ENCODE results near the gene CENPE. TPM values are rescaled to one million over a fixed set of nuclear protein-coding genes. Genes with fewer than 3 reads are reported as not detected.

The CENPE gene
- total RNA-seq, 1 experiment from 2014 or later, result 80.3 TPM

- Histone ChIP-seq H3K27me3 (replicated peaks; ENCODE audit: insufficient read depth, low read depth, low read length, poor library complexity) (no peaks in the 10 kb centered on the region), H3K36me3 (ENCODE audit: insufficient read depth, low read length, poor library complexity, severe bottlenecking) (no peaks in the 10 kb centered on the region), H3K4me3 (ENCODE audit: low read depth, low read length, poor library complexity, severe bottlenecking) (no peak overlapping the region), H3K27ac (ENCODE audit: low read depth, low read length, poor library complexity, severe bottlenecking) (no peak overlapping the region), H3K9me3 (ENCODE audit: low read depth, low read length, poor library complexity, severe bottlenecking) (no peaks in the 10 kb centered on the region), H3K4me1 (ENCODE audit: insufficient read depth, low read length, poor library complexity, severe bottlenecking) (no peaks in the 10 kb centered on the region)
- CTCF ChIA-PET, result no interaction called here
- intact Hi-C loops (cut with micrococcal nuclease; ENCODE audit: unreplicated experiment), result no loop called here
- no TSS peak for BruUV-seq (replicated peaks)
- DNase-seq (ENCODE audit: low spot score), result peak; percentile 11
- TF ChIP-seq CTCF (conservative IDR thresholded peaks at IDR 0.05; ENCODE audit: low read depth, low read length) (peak; percentile 35), EZH2 (IDR thresholded peaks at IDR 0.05; ENCODE audit: borderline replicate concordance, low read depth, low read length, poor library complexity, severe bottlenecking) (no peak)
- POLR2A ChIA-PET (ENCODE audit: low non-redundant PET), result no interaction called here
Observed at GRCh38 chr4:103207673-103208072, 9.5 kb upstream of the CENPE start.

- no peak overlapping the region for H3K4me3 ChIP-seq (ENCODE audit: low read depth, low read length, poor library complexity, severe bottlenecking)
- no peaks in the 10 kb centered on the region for H3K27me3 ChIP-seq (replicated peaks; ENCODE audit: insufficient read depth, low read depth, low read length, poor library complexity)
- POLR2A ChIA-PET (ENCODE audit: low non-redundant PET), result no interaction called here
- TF ChIP-seq EZH2 (IDR thresholded peaks at IDR 0.05; ENCODE audit: borderline replicate concordance, low read depth, low read length, poor library complexity, severe bottlenecking) (no peak), CTCF (conservative IDR thresholded peaks at IDR 0.05; ENCODE audit: low read depth, low read length) (peak; percentile 60)
- no peaks in the 10 kb centered on the region for H3K36me3 ChIP-seq (ENCODE audit: insufficient read depth, low read length, poor library complexity, severe bottlenecking)
- peak; percentile 23 for DNase-seq (ENCODE audit: low spot score)
- H3K4me1 ChIP-seq (ENCODE audit: insufficient read depth, low read length, poor library complexity, severe bottlenecking), result no peaks in the 10 kb centered on the region
- intact Hi-C loops (cut with micrococcal nuclease; ENCODE audit: unreplicated experiment), result loop anchor here (2.0 to 5.0 kb wide), 2 partner anchors 583 to 713 kb away; no protein-coding TSS in a partner anchor
- CTCF ChIA-PET, result no interaction called here
- H3K27ac ChIP-seq (ENCODE audit: low read depth, low read length, poor library complexity, severe bottlenecking), result no peak overlapping the region
- no peaks in the 10 kb centered on the region for H3K9me3 ChIP-seq (ENCODE audit: low read depth, low read length, poor library complexity, severe bottlenecking)
- BruUV-seq (replicated peaks), result no TSS peak
Observed at GRCh38 chr4:103204111-103204510, 6.0 kb upstream of the CENPE start.

GRCh38 chr4:103201724-103202123 lies 3.6 kb upstream of the CENPE start:
- Histone ChIP-seq H3K27ac (ENCODE audit: low read depth, low read length, poor library complexity, severe bottlenecking) (no peak overlapping the region), H3K27me3 (replicated peaks; ENCODE audit: insufficient read depth, low read depth, low read length, poor library complexity) (no peaks in the 10 kb centered on the region), H3K4me3 (ENCODE audit: low read depth, low read length, poor library complexity, severe bottlenecking) (no peak overlapping the region), H3K9me3 (ENCODE audit: low read depth, low read length, poor library complexity, severe bottlenecking) (no peaks in the 10 kb centered on the region), H3K4me1 (ENCODE audit: insufficient read depth, low read length, poor library complexity, severe bottlenecking) (peaks cover 4% of the 10 kb centered on the region), H3K36me3 (ENCODE audit: insufficient read depth, low read length, poor library complexity, severe bottlenecking) (no peaks in the 10 kb centered on the region)
- no TSS peak for BruUV-seq (replicated peaks)
- TF ChIP-seq EZH2 (IDR thresholded peaks at IDR 0.05; ENCODE audit: borderline replicate concordance, low read depth, low read length, poor library complexity, severe bottlenecking), result no peak
- ChIA-PET CTCF (no interaction called here), POLR2A (ENCODE audit: low non-redundant PET) (no interaction called here)
- intact Hi-C loops (cut with micrococcal nuclease; ENCODE audit: unreplicated experiment), result loop anchor here (5.0 kb wide), 1 partner anchor 716 kb away; no protein-coding TSS in a partner anchor
- no peak for DNase-seq (ENCODE audit: low spot score)

- no peaks in the 10 kb centered on the region for H3K9me3 ChIP-seq (ENCODE audit: low read depth, low read length, poor library complexity, severe bottlenecking)
- TF ChIP-seq EZH2 (IDR thresholded peaks at IDR 0.05; ENCODE audit: borderline replicate concordance, low read depth, low read length, poor library complexity, severe bottlenecking) (no peak), CTCF (conservative IDR thresholded peaks at IDR 0.05; ENCODE audit: low read depth, low read length) (no peak)
- no peak for DNase-seq (ENCODE audit: low spot score)
- H3K36me3 ChIP-seq (ENCODE audit: insufficient read depth, low read length, poor library complexity, severe bottlenecking), result peaks cover 4% of the 10 kb centered on the region
- BruUV-seq (replicated peaks), result no TSS peak
- no peaks in the 10 kb centered on the region for H3K27me3 ChIP-seq (replicated peaks; ENCODE audit: insufficient read depth, low read depth, low read length, poor library complexity)
- intact Hi-C loops (cut with micrococcal nuclease; ENCODE audit: unreplicated experiment), result loop anchor here (5.0 kb wide), 1 partner anchor 716 kb away; no protein-coding TSS in a partner anchor
- POLR2A ChIA-PET (ENCODE audit: low non-redundant PET), result no interaction called here
- no peak overlapping the region for H3K4me3 ChIP-seq (ENCODE audit: low read depth, low read length, poor library complexity, severe bottlenecking)
- peaks cover 8% of the 10 kb centered on the region for H3K4me1 ChIP-seq (ENCODE audit: insufficient read depth, low read length, poor library complexity, severe bottlenecking)
- CTCF ChIA-PET, result no interaction called here
- no peak overlapping the region for H3K27ac ChIP-seq (ENCODE audit: low read depth, low read length, poor library complexity, severe bottlenecking)
Observed at GRCh38 chr4:103201253-103201652, 3.1 kb upstream of the CENPE start.

Measured in A673 (cell line).